Esophagus (tissue), 2 donors: Measurements from ENCODE around the gene PI4KA. TPM values are rescaled to one million over a fixed set of nuclear protein-coding genes. Genes with fewer than 3 reads are reported as not detected.
"Not testable (repeated sequence)": the region's sequence is repeated elsewhere in the genome, so short reads cannot be mapped to it uniquely, and the experiment has no call there.

Source experiments
- H3K27ac ChIP-seq, 2 donors: one replicate each; pipeline ENCODE4 v1.5.1; 2013; ENCODE audit warnings: low read depth in 2 of 2, mild to moderate bottlenecking in 2 of 2, inconsistent platforms in 1 of 2, low read length in 1 of 2, moderate library complexity in 1 of 2
- H3K27me3 ChIP-seq, 2 donors: one replicate each; pipeline ENCODE4 v1.6.1; 2013; ENCODE audit warnings: low read length in 2 of 2, control low read depth in 1 of 2, mild to moderate bottlenecking in 1 of 2; ENCODE audit not compliant: insufficient read depth in 2 of 2, control insufficient read depth in 1 of 2
- H3K36me3 ChIP-seq, 2 donors: one replicate each; pipeline ENCODE4 v1.6.1; 2013; ENCODE audit warnings: low read length in 1 of 2; ENCODE audit not compliant: control insufficient read depth in 2 of 2, insufficient read depth in 2 of 2
- H3K4me1 ChIP-seq, 2 donors: one replicate each; pipeline ENCODE4 v1.6.1; 2013; ENCODE audit warnings: low read length in 1 of 2; ENCODE audit not compliant: control insufficient read depth in 2 of 2, insufficient read depth in 2 of 2
- H3K4me3 ChIP-seq, 2 donors: one replicate each; pipeline ENCODE4 v1.5.1; 2013; ENCODE audit warnings: low read length in 2 of 2, mild to moderate bottlenecking in 2 of 2, low read depth in 1 of 2, moderate library complexity in 1 of 2
- H3K9me3 ChIP-seq, 2 donors: one replicate each; pipeline ENCODE4 v1.6.1; 2013; ENCODE audit warnings: mild to moderate bottlenecking in 2 of 2, low read depth in 1 of 2, low read length in 1 of 2, moderate library complexity in 1 of 2; ENCODE audit not compliant: control insufficient read depth in 2 of 2, insufficient read depth in 1 of 2
- WGBS, 2 donors: extraction: QIAGEN DNeasy Blood & Tissue Kit; methylation state at CpG; one replicate each; pipeline ENCODE4 v1.1.7; 2013; 5-methylcytosine and 5-hydroxymethylcytosine counted together
- polyA plus RNA-seq, 2 donors: library from polyadenylated mRNA; stranded (reverse); fragments of 200-250 nt; gene quantifications; one replicate each; pipeline ENCODE4 v1.2.3, GENCODE V29; 2013
- donor health status: healthy with polysubstance abuse.
- donor health status: Bipolar disorder and iron deficiency.

The PI4KA gene
- polyA plus RNA-seq, 2 donors, result 21.4 to 22.8 TPM

- Histone ChIP-seq H3K27me3 (no peaks in the 10 kb centered on the region), H3K36me3 (peaks cover 0 to 2% of the 10 kb centered on the region in 2 donors), H3K27ac (no peak within 1 kb of the TSS), H3K9me3 (no peaks in the 10 kb centered on the region), H3K4me3 (no peak within 1 kb of the TSS), H3K4me1 (no peaks in the 10 kb centered on the region)
- 86 to 96% methylated on average over 4 of the region's 4 CpGs for WGBS, 2 donors
These were observed 84.8 kb downstream of the PI4KA start, which contains the start of gene SERPIND1 for GRCh38 chr22:20773793-20774212. TSS of gene SERPIND1 (plus strand) at chr22:20774113. CDS start at chr22:20779313, 5,200 bp downstream.

GRCh38 chr22:20771918-20772625 lies 86.5 kb downstream of the PI4KA start:
- 89 to 91% methylated on average over 9 of the region's 9 CpGs for WGBS, 2 donors
- H3K36me3 ChIP-seq, result peaks cover 3 to 5% of the 10 kb centered on the region in 2 donors
- H3K27ac ChIP-seq, result no peak overlapping the region
- no peaks in the 10 kb centered on the region for H3K4me1 ChIP-seq
- H3K9me3 ChIP-seq, result no peaks in the 10 kb centered on the region
- no peaks in the 10 kb centered on the region for H3K27me3 ChIP-seq
- no peak overlapping the region for H3K4me3 ChIP-seq

GRCh38 chr22:20769496-20769826 lies 89.2 kb downstream of the PI4KA start:
- H3K27me3 ChIP-seq, H3K4me3 ChIP-seq, H3K4me1 ChIP-seq, H3K9me3 ChIP-seq, H3K27ac ChIP-seq: not testable (repeated sequence)
- WGBS, 2 donors, result 88 to 90% methylated on average over 9 of the region's 9 CpGs
- peaks cover 11 to 16% of the 10 kb centered on the region in 2 donors for H3K36me3 ChIP-seq

GRCh38 chr22:20766530-20766929 lies 92.1 kb downstream of the PI4KA start:
- Histone ChIP-seq H3K27ac (no peak overlapping the region), H3K27me3 (no peaks in the 10 kb centered on the region), H3K4me1 (no peaks in the 10 kb centered on the region), H3K36me3 (peaks cover 21 to 29% of the 10 kb centered on the region in 2 donors), H3K9me3 (no peaks in the 10 kb centered on the region), H3K4me3 (no peak overlapping the region)
- 97% methylated on average over 7 of the region's 7 CpGs for WGBS, 2 donors

GRCh38 chr22:20765938-20766337 lies 92.7 kb downstream of the PI4KA start:
- Histone ChIP-seq H3K4me1 (no peaks in the 10 kb centered on the region), H3K27ac (no peak overlapping the region), H3K27me3 (no peaks in the 10 kb centered on the region), H3K4me3 (no peak overlapping the region), H3K36me3 (peaks cover 25 to 32% of the 10 kb centered on the region in 2 donors), H3K9me3 (no peaks in the 10 kb centered on the region)
- WGBS, 2 donors, result 87 to 89% methylated on average over 2 of the region's 2 CpGs

GRCh38 chr22:20764729-20765128 lies 93.9 kb downstream of the PI4KA start:
- H3K9me3 ChIP-seq, result no peaks in the 10 kb centered on the region
- H3K4me1 ChIP-seq, result no peaks in the 10 kb centered on the region
- 95 to 97% methylated on average over 10 of the region's 10 CpGs for WGBS, 2 donors
- peaks cover 30 to 36% of the 10 kb centered on the region in 2 donors for H3K36me3 ChIP-seq
- no peak overlapping the region for H3K4me3 ChIP-seq
- no peaks in the 10 kb centered on the region for H3K27me3 ChIP-seq
- H3K27ac ChIP-seq, result no peak overlapping the region

GRCh38 chr22:20764471-20764720 lies 94.2 kb downstream of the PI4KA start:
- Histone ChIP-seq H3K9me3 (no peaks in the 10 kb centered on the region), H3K27me3 (no peaks in the 10 kb centered on the region), H3K4me3 (no peak overlapping the region), H3K36me3 (peaks cover 30 to 36% of the 10 kb centered on the region in 2 donors), H3K27ac (no peak overlapping the region), H3K4me1 (no peaks in the 10 kb centered on the region)
- WGBS, 2 donors, result 83 to 91% methylated on average over 7 of the region's 7 CpGs

GRCh38 chr22:20763630-20764470 lies 94.8 kb downstream of the PI4KA start:
- WGBS, 2 donors, result 79 to 81% methylated on average over 13 of the region's 13 CpGs
- no peaks in the 10 kb centered on the region for H3K4me1 ChIP-seq
- H3K4me3 ChIP-seq, result no peak overlapping the region
- H3K27me3 ChIP-seq, result no peaks in the 10 kb centered on the region
- H3K27ac ChIP-seq, result no peak overlapping the region
- peaks cover 30 to 36% of the 10 kb centered on the region in 2 donors for H3K36me3 ChIP-seq
- no peaks in the 10 kb centered on the region for H3K9me3 ChIP-seq

- no peak overlapping the region for H3K4me3 ChIP-seq
- H3K27ac ChIP-seq, result no peak overlapping the region
- H3K27me3 ChIP-seq, result no peaks in the 10 kb centered on the region
- H3K9me3 ChIP-seq, result no peaks in the 10 kb centered on the region
- no peaks in the 10 kb centered on the region for H3K4me1 ChIP-seq
- 85 to 94% methylated on average over 7 of the region's 7 CpGs for WGBS, 2 donors
- H3K36me3 ChIP-seq, result peaks cover 27 to 32% of the 10 kb centered on the region in 2 donors
These were observed 96.3 kb downstream of the PI4KA start for GRCh38 chr22:20762233-20762796.
